GM06990 (cell line): ENCODE results near the gene NLRP3.
A peak's percentile ranks its signal among the peaks of the same experiment; 100 is the strongest.
"Not testable (repeated sequence)": the region's sequence is repeated elsewhere in the genome, so short reads cannot be mapped to it uniquely, and the experiment has no call there.

Experiments used
- DNase-seq: peaks from one replicate; pipeline ENCODE4 v3.0.0-alpha.2; 2011; ENCODE audit not compliant: insufficient read length; ENCODE audit errors: extremely low read depth
- H3K27me3 ChIP-seq: replicated peaks from 2 replicates; pipeline ENCODE4 v1.6.0; 2011; ENCODE audit warnings: low read length; ENCODE audit not compliant: control insufficient read depth, insufficient read depth
- H3K36me3 ChIP-seq: 2 replicates; pipeline ENCODE4 v1.5.1; 2011; ENCODE audit warnings: low read length; ENCODE audit not compliant: control insufficient read depth, insufficient read depth
- H3K4me3 ChIP-seq: replicated peaks from 2 replicates; pipeline ENCODE4 v1.5.1; 2011; ENCODE audit warnings: low read depth, mild to moderate bottlenecking, control low read depth, low read length
- CTCF ChIP-seq: IDR thresholded peaks from 2 replicates; pipeline ENCODE4 v1.5.1; 2011; ENCODE audit warnings: low read length, control low read depth, mild to moderate bottlenecking, inconsistent platforms; ENCODE audit not compliant: insufficient read depth, poor library complexity, severe bottlenecking

NLRP3 gene

DNA sequence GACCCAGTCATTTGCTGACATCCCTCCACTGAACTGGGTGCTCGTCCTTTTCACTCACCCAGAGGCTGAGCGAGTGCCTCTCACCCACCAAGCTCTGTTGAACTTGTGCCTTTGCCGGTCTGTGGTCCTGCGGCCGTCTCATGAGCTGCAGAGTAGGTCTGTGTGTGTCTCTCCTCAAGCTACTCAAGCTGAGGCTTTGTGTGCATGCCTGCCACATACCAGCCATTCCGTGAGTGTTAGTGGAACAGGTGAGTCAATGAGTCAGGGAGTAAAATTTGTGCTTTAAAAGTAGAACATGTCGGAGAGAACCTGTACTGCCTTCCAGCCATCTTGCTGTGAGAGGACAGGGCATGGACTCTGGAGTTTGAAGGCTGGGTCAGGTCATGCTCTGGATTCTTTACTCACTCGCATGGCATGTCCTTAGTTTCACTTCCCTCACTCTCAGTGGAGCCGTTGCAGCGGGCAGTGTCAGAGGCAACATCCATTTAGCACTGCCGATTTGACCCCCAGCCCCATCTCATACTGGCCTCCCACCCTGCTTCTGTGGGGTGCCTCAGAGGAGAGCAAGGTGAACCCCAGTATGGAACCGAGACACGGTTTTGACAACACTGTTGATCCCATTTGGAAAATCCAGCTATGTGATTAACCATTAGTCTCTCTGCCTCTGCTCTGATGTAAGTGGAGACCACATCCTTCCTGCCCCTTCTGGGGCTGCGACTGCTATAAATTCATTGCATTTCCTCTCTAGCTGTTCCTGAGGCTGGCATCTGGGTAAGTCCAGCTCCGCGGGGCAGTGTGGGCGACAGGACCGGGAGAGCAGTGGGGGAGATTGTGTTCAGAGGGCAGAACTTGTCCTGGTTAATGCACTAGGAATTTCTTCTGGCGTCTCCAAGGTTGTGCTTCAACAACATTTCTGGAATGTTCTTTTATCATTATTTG, at the start of gene NLRP3:
TSS of gene NLRP3 (plus strand) at position 751 of the 939 bp plus-strand sequence. CDS start 2,628 bp downstream, outside the sequence.
- no peak for TF ChIP-seq CTCF
- peak; percentile 59 for DNase-seq
- Histone ChIP-seq H3K36me3 (no peaks in the 10 kb centered on the region), H3K4me3 (no peak within 1 kb of the TSS), H3K27me3 (no peaks in the 10 kb centered on the region; the same call in none of the 2 replicates)

DNA sequence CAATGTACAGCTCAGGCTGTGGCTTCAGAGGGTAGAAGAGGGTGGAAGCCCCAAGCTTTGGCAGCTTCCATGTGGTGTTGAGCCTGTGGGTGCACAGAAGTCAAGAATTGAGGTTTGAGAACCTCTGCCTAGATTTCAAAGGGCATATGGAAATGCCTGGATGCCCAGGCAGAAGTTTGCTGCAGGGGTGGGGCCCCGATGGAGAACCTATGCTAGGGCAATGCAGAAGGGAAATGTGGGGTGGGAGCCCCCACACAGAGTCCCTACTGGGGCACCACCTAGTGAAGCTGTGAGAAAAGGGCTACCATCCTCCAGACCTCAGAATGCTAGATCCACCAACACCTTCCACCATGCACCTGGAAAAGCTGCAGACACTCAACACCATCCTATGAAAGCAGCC, 49.6 kb upstream of the NLRP3 start:
- H3K27me3 ChIP-seq, H3K36me3 ChIP-seq, DNase-seq, H3K4me3 ChIP-seq: not testable (repeated sequence)

GRCh38 chr1:247366926-247367645, 48.9 kb upstream of the NLRP3 start:
- no peaks in the 10 kb centered on the region for H3K27me3 ChIP-seq

GRCh38 chr1:247367786-247368422, 48.1 kb upstream of the NLRP3 start:
- no peak for TF ChIP-seq CTCF
- Histone ChIP-seq H3K36me3 (no peaks in the 10 kb centered on the region), H3K27me3 (no peaks in the 10 kb centered on the region), H3K4me3 (no peak overlapping the region)
- DNase-seq = no peak

More at GRCh38 chr1:247366926-247367645, 48.9 kb upstream of the NLRP3 start:
- H3K36me3 ChIP-seq = no peaks in the 10 kb centered on the region
- no peak for DNase-seq
- no peak overlapping the region for H3K4me3 ChIP-seq
- TF ChIP-seq CTCF = no peak

GRCh38 chr1:247368490-247369145, 47.4 kb upstream of the NLRP3 start:
- Histone ChIP-seq H3K36me3 (no peaks in the 10 kb centered on the region), H3K27me3 (no peaks in the 10 kb centered on the region), H3K4me3 (no peak overlapping the region)
- no peak for TF ChIP-seq CTCF
- no peak for DNase-seq
